Brain microvascular endothelial cell (primary cell): ENCODE data around the gene RHBDL1.

Experiments
- DNase-seq: peaks from one replicate; pipeline ENCODE4 v3.0.0-alpha.2; 2020
- H3K27ac ChIP-seq: fragments of 250-450 bp; sonication (Bioruptor Pico); 2 replicates; pipeline ENCODE4 v1.5.1; 2020; ENCODE audit warnings: mild to moderate bottlenecking, moderate library complexity
- H3K27me3 ChIP-seq: fragments of 250-450 bp; sonication (Bioruptor Pico); replicated peaks from 2 replicates; pipeline ENCODE4 v1.5.1; 2020; ENCODE audit warnings: mild to moderate bottlenecking
- H3K36me3 ChIP-seq: fragments of 250-450 bp; sonication (Bioruptor Pico); replicated peaks from 2 replicates; pipeline ENCODE4 v1.5.1; 2020; ENCODE audit warnings: mild to moderate bottlenecking
- H3K4me3 ChIP-seq: 2 replicates; pipeline ENCODE4 v1.5.1; 2011; ENCODE audit warnings: low read depth, mild to moderate bottlenecking, control low read depth, low read length, moderate library complexity
- CTCF ChIP-seq: IDR thresholded peaks from 2 replicates; pipeline ENCODE4 v1.5.1; 2011; ENCODE audit warnings: low read depth, mild to moderate bottlenecking, moderate library complexity, low read length, control low read depth, inconsistent platforms; ENCODE audit errors: missing control alignments
- in situ Hi-C: cut with HindIII; loops from 2 replicates; pipeline ENCODE4 v1.10.0; 2017; ENCODE audit warnings: low sequenced_read_pairs, low pct_ligation_motif_present

RHBDL1 gene

GRCh38 chr16:640614-641013 is 34.9 kb upstream of the RHBDL1 start:
- no peaks in the 10 kb centered on the region for H3K27me3 ChIP-seq
- no peaks in the 10 kb centered on the region for H3K36me3 ChIP-seq
- in situ Hi-C loops: no loop called here
- DNase-seq: no peak
- H3K27ac ChIP-seq: no peak overlapping the region
- TF ChIP-seq CTCF: no peak
- no peak overlapping the region for H3K4me3 ChIP-seq

- Histone ChIP-seq H3K27ac (no peak within 1 kb of the TSS), H3K4me3 (peak within 1 kb of the TSS; percentile 53)
- in situ Hi-C loops: no loop called here
Observed at GRCh38 chr16:641326-642188, 33.9 kb upstream of the RHBDL1 start, which contains the start of gene MCRIP2. MCRIP2 (plus strand) TSS chr16:641828; CDS start chr16:641992, 164 bp downstream.

GRCh38 chr16:642189-643049 is 33.1 kb upstream of the RHBDL1 start:
- DNase-seq: no peak
- Histone ChIP-seq H3K27ac (no peak overlapping the region), H3K36me3 (no peaks in the 10 kb centered on the region), H3K4me3 (peak overlapping the region; percentile 53), H3K27me3 (no peaks in the 10 kb centered on the region)
- in situ Hi-C loops: no loop called here
- no peak for TF ChIP-seq CTCF

More at GRCh38 chr16:641326-642188, 33.9 kb upstream of the RHBDL1 start, which contains the start of gene MCRIP2:
- Histone ChIP-seq H3K36me3 (no peaks in the 10 kb centered on the region), H3K27me3 (no peaks in the 10 kb centered on the region)
- peak; percentile 18 for DNase-seq
- no peak for TF ChIP-seq CTCF

- no peak for TF ChIP-seq CTCF
- Histone ChIP-seq H3K36me3 (no peaks in the 10 kb centered on the region), H3K4me3 (peak overlapping the region; percentile 53), H3K27ac (no peak overlapping the region), H3K27me3 (no peaks in the 10 kb centered on the region)
- no peak for DNase-seq
- in situ Hi-C loops: no loop called here
Observed at GRCh38 chr16:643050-643368, 32.5 kb upstream of the RHBDL1 start.

GRCh38 chr16:644556-644955 is 30.9 kb upstream of the RHBDL1 start:
- no peak for DNase-seq
- Histone ChIP-seq H3K36me3 (no peaks in the 10 kb centered on the region), H3K27ac (no peak overlapping the region), H3K4me3 (no peak overlapping the region), H3K27me3 (no peaks in the 10 kb centered on the region)
- TF ChIP-seq CTCF: no peak
- in situ Hi-C loops: no loop called here
